Measurements from ENCODE around the gene DCLK1.

The DCLK1 gene

DNA sequence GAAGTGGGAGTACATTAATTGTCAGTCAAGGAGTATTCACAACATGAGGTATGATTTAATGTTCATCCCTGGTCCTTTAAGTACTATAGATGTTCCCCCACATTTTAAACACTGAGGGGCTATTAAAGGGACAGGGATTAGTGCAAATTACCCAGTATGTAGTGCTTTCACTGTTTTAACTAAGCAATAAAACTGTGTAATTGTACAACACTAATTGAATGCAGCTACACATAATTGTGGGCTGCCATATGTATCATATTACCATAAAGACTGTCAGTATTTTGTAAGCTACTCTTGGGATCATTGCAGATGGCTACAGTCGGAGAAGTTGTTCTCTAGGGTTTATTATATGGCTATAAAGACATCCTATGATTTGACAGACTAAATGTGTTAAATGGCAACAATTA is 316.6 kb downstream of the DCLK1 start:
- DNase-seq = no peak

DNA sequence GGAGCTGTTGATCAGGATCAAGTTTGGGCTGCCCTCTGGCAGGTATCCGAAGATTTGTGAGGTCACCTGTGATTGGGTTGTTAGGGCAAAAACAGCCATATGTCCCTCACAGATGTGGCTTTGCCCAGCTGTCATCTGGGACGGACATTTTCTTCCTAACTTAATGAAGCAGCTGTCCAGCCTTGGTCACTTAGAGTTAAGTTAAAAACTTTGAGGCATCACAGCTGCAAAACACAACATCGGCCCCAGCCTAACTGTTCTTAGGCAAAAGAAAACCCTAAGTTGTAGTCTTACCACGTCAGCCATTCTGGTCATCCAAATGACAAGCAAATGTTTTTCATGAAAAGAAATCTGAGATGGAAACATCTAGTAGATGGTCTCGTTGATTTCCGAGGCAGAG is 318.4 kb downstream of the DCLK1 start:
- DNase-seq = no peak

DNA sequence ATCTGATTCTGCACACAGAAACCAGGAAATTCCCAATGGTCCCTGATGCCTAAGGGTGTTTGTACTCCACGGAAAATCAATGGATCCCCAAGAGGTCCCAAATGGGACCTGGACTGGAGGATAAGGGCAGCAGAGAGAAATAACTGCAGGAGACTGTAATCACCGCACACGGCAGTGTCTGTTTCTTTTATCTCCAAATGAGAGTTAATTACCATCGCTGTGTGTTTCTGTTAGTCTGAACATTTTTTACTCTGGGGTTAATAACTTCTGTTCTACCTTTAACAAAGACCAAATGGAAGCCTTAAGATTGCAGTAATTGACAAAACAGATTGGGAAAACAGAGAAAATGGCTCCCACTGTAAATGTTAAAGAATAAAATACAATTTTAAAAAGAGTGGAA is 320.9 kb downstream of the DCLK1 start:
- DNase-seq = no peak

DNA sequence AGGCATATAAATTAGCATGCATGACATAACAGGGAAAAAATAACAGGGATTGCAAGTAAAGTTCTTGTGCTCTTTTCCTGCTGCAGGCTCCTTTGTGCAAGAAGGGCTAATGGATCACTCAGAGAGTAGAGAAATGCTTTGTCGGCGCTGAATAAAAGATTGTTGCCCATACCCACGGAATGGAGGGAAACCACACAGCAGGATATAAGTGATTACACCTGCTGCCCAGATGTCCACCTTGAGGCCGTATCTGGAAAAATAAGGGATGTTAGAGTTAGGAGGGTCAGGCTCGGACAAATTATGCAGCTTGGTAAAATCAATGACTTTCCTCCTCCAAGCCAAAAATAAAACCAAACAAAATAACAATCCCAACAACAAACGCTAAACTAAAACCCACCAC is 322.3 kb downstream of the DCLK1 start:
- DNase-seq = no peak

DNA sequence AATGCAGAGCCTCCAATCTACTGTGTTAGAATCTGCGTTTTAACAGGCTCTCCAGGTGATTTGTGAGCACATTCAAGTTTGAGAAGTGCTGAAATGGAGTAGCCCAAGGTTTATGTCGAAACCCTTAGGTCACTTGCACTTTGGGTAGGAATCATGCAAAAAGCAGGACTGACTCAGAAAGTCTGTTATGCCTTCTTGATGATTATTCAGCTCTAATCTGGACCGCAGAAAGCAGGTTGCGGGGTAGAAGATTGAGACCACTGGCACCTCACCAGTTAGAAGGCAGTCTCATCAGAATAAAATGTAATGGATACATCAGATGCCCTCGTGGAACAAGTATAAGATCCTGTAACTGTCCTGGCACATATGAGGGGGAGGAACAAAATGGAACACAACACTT is 326.3 kb downstream of the DCLK1 start:
- DNase-seq = no peak

DNA sequence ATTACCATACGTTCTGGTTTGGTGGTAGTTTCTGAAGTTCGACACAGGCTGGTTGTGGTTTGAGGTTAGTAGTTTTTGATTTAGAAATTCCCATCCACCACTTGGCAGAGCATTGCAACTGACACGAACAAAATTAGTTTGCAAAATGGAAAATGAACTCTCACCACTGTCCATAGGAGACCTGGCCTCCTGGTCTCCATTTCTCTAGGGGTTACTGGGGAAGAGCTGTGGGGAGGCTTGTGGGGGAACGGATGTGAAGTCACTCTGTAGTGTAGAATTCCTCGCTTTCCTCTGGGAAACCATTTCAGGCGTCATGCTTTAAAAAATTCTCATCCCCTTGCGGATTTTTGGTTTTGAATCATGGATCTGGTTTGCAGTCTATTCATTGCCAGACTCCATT is 333.2 kb downstream of the DCLK1 start:
- DNase-seq = no peak

DNA sequence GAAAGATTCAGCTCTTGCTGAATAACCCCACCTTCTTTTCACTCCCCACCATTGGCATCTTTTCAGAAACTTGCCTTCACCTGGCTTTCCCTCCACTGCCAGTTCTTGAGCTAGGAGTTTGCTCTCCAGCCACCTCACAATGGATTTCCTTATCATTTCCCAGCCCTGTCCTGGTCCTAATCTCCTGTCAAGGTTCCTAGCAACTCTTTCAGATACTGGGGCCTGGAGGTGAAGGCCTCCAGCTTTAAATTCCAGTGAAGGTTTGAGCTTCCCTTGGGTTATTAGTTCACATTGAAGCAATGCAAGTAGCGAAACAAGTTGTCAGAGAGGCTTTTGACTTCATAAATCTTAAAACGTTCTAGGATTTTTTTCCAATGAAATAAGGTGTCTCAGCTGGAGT is 333.9 kb downstream of the DCLK1 start:
- no peak for DNase-seq

DNA sequence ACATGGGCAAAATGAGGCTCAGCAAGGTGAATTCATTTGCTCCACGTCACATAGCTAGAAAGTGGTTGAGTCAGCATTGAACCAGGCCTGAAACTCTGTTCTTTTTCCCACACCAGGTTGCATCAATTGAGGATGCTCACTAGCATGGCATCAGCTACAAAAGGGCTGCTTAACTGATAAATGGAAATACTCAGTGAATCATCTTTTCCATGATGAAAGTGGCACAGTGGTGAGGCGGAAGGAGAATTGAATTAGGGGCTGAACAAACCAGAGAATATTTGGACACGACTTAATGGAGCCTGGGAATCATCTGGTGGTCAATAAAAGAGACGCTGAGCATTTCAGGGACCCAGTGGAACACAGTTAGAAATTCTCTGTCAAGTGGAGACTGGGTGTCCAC is 334.6 kb downstream of the DCLK1 start:
- DNase-seq = no peak

DNA sequence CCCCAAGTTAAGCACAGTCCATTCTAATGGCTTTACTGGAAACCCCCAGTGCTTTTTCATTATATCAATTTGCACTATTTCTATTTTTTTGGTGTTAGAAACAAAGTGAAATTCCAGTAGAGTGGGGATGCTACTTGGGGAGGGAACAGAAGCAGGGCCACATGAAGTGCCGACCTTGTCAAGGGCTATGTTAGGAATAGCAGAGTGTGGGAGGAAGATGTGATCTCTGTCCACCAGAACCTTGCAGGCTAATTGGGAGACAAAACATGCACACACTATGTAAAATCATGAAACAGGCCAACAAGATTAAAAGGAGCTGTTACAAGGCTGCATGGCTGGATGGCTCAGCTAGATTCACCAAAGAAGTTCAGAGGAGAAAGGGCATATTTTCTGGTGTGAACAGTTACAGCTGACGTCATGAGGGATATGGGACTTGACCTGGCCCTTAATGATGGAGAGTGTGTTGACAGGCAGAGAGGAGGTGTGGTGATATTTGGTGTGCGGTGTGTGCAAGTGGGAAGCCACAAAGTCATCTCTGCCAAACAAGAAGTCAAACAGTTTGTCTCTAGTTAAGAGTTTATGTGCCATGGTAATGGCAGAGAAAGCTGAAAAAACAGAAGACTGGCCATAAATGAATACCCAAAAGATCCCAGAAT is 336.3 kb downstream of the DCLK1 start:
- no peak for DNase-seq

DNA sequence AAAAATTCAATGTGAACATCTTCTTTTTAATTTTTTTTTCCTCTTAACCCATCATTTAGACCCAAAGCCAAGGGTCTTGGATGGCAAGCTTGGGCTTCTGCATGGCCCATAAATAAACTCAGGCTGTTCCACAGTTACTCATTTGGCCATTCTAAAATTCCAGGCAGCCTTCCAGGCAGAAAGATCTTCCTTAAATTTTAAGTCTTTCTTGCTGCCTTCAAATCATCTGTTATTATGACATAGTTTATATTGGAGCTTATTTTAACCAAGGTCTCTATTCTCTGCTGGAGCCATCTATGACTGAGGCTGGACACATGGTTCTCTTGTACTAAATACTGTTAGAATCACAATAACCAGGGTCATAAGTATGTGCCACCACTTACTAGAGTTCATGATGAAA is 337.4 kb downstream of the DCLK1 start:
- no peak for DNase-seq

DNA sequence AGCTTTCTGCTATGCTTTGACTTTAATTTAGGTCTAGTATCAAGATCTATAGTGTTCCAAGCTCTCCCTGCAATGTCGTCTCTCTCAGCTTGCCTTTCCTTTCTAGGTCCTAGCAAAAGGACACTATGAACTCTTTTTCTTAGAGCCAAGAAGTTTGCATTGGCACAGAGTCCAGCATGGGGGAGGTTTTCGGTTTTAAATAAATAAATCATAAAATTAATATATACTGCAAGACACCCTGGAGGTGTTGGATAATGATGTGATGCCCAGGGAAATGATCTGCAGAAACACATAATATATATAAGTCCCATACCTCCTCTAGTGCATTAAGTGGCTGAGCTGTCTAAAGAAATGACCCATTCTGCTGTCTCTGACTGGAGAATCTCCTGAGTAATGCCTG is 338.3 kb downstream of the DCLK1 start:
- no peak for DNase-seq

DNA sequence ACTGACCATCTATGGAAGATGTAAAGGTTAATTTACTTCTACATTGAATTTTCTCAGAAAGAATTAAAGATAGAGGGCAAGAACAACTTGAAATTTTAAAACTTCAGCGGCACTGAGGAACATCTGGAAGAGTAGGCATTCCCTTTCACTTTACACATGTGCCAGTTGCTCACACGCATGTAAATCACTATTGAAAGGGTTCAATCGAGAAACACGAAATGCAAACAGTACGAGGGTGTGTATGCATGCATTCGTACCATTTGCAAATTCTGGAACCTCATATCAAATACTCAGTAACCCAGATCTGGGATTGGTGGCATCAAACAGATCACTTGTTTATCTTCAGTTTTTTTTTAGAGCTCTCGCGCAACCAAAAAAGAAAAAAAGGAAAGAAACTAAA is 339.2 kb downstream of the DCLK1 start:
- DNase-seq = no peak

DNA sequence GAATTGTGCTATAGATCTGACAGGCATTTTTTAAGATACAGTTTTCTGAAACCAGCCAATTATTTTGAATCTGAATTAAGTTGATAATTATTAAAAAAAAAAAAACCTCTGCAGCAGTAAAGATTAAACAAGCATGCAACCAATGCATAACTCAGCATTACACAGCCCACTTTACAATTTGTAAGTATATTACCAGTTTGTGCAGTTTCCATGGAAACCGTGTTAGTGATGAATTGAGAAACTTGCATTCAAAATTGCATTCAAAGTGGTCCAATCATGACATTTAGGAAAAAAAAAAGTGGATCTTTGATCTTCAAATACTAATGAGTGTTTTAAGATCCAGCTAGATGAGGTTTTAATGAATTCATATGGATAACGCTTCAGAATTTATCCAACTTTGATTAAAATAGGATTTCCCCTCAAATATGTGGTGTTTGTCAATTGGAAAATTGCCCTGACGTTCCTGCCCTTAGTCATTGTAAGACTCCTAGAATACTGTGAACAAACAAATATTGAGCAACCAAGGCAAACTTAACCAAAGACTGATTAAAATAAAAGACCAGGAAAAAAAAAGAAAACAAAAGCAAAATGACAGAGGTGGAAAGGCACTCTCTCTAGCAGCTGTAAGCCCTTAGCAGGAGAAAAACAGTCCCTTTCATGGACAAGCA is 339.9 kb downstream of the DCLK1 start:
- DNase-seq = no peak

DNA sequence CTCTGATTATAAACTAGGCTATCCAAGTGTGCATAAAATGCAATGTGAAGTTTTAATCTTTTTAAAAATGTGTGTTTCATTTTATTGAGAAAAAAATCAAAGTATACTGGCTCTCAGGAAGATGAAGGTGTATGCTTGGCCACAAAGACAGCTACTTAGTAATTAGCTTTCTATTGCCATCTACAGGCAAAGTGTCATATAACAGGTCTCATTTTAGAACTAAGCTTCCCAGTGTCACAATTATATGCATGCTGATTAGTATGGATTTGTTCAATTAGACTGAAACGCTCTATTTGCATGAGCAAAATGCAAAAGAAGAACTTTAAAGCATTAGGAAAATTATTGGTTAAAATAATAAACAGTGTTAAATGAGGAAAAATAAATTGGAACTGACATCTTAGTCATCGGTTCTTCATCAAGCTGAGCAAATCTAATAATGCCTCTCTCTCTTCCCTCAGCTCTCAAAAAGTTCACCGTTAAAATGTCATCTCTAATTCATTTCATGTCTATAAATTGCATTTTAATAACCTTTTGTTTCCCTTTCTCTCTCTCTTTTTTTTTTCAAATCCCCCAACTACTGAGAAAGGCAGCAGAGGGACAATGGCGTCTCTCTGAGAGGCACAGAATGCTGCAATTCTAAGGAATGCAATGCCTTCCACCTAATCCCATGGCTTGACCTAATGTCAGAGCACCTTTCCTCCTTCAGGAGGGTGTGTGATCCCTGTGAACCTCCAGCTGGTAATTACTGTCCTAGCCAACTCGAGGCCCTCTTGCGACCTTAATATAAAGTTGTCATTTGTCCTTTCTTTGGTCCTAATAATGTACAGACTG is 341.6 kb downstream of the DCLK1 start:
- DNase-seq = peak; percentile 1

DNA sequence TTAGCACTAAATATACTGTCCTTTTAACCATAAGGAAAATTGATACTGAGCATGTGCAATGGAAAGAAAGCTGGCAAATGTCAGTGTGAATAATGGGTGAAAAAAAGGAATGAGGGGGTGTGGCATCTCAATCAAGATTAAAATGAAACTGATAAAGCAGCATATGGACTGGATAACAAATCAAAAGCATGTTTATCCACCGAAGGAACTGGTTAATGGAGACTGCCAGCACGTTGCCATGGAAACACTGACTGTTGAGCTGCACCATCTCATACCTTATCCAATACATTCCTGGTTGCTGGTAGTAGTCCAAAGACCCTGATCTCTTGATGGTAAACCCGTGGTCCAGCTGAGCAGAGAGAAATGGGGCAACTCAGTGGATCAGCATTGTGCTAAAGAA is 343.2 kb downstream of the DCLK1 start:
- no peak for DNase-seq

DNA sequence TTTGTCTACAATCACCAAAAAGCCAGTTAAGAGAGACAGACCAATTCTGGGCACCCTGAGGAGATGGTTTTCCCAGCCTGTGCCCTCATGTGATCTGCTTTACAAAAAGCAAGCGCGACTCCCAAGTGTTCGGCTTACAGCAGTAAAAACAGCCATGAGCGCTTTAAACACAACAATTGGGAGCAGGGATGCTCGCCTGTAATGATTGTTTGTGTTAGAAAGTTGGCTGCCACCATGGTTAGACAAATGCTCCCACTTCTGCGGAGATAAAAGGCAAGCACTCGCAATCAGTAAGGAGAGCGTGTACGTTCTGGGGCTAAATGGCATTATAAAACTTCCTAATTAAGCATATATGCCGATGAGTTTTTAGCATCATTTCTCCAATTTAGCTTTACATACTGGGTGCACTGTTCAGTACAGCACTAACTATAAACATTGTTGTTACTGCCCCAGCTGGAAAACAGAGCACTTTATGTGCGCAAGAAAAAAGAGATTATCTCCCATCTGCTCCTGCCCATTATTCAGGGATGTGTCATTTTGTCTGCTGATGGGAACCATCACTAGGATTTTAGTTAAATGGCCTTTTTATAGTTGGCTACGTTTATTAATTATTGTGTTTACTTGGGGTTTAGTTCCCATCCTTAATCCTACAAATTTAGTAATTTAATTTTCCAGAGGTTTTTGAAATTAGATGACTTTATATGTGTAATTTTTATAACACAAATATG is 345.4 kb downstream of the DCLK1 start:
- no peak for DNase-seq

DNA sequence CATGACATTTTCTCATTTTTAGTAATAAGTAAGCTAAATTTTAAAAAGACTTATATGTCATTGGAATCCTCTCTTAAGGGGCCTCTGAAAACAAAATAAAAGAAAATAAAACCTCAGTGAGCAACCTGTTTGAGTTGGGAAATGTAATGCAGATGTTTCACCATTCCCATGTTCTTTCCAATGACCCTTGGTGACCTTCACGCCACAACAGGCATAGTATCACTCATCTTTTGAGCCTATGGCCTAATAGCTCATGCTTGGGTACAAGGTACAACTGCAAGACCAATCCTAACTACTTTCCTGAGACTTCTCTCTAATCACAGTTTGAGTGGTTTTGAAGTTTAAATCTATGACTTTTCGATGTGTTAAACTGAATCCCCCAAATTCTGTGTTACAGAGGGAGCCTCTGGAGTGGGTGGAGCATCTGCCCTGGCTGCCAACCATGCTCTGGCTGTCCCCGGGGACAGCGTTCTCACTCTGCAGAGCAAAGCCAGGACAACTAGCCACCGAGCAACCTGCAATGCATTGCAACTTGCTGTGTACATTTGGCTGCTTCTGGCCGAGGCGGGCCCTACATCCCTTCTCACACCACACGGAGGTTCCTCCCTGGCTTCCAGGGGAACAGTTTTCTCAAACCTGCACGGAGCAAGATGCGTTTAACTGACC is 346.8 kb downstream of the DCLK1 start:
- no peak for DNase-seq

DNA sequence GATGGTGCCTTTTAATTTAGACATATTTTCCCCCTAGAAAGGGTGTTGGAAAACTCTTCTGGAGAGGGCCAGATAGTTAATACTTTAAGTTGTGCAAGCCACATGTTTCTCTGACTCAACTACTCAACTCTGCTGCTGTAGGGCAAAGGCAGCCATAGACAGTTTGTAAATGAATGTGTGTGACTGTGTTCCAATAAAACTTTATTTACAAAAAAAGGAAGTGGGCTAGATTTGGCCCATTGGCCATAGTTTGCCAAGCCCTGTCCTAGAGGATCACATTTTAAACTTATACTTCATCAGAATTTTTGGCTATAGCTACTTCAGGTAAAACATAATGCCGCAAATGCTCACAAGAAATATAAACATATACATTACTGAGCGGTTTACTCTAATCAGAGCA is 348.4 kb downstream of the DCLK1 start:
- no peak for DNase-seq

DNA sequence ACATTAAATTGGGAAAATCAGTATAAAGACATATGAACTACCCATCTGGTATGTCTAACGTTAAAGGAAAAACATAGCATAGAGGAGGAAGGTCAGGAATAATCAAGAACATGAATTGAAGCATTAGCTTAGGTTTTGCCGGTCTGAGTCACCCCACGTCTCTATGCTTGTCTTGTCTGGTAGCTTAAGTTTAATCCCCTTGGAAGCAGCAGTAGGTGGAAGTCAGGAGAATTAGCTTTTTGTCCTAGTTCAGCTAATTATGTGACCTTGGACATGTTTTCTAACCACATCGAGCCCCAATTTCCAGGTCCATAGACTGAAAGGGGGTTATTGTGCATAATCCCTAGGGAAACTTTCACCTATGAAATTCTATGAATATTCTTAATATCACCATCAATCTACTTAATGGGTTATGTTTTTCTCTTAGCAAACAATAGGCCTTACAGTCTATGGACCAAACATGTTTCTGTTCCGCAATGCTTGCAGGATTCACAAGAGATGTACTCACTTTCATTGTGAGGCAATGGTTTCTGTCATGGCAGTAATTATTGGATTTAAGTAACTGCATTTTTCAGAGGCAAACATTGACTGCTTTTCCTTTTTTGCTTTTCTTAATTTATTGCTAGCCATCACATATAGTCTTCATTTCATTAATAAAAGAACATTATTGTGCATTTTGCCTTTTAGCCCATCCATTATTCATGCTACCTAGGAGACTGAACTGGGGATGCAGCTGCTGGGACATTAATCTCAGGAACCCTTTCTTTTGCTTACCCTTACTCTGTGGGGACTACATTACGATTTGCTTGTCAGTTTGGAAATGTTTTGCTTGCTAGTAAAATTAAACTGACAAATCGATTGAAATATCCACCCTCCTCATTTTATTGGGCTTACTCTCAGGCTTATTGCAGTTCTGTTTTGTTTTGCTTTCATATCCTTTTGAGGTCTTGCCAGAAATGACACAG is 349.9 kb downstream of the DCLK1 start:
- DNase-seq = no peak

DNA sequence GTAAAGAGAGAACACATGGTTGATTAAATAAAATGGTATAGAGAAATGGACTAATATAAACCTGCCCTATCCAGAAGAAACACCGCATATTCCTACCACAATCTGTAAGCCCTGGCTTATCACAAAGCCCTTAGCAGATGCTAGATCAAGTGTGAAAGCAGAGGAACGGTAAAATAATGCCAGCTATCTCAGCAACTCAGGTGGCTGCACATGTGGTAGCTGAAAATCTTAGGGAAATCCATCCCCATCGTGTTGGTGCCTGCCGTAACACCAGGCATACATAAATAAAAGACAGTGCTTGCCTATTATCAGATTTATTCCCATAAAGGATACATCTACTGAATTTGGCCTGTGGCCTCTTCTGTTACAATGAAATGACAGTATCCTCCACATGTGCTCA is 350.6 kb downstream of the DCLK1 start:
- DNase-seq = no peak

DNA sequence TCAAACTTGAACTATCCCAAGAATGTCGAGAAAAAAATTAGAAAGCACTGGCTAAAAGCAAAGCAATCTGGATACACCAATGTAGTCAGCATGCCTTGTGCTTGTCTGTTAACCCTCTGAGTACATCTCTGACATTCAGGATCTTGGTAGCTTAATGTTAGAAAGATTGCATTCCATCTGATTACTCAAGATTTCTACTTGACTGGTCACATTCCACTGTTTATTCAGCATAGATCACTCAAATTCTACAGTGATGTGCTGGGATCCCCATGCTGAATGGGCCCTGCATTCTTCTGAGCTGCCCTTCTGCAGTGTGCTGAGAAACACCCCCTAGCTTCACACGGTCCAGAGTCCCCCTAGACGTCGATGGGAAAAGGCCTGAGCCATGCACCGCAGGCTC is 359.3 kb downstream of the DCLK1 start:
- no peak for DNase-seq

Data from NCI-H1048 (cell line).